HepG2 (cell line): ENCODE results near the gene ATXN1L. TPM values are rescaled to one million over a fixed set of nuclear protein-coding genes. Genes with fewer than 3 reads are reported as not detected.
A peak's percentile ranks its signal among the peaks of the same experiment; 100 is the strongest.

ENCODE experiments used
- AGO2 ChIP-seq: fragments of 200-400 bp; formaldehyde crosslinking; optimal IDR thresholded peaks from 2 replicates; pipeline ENCODE3; 2017; ENCODE audit warnings: mild to moderate bottlenecking, low read depth, low read length, moderate library complexity
- ATF7 ChIP-seq, 2 experiments: fragments of 450-650 bp in 1 of 2; sonication (generic) in 1 of 2; formaldehyde crosslinking in 1 of 2; IDR thresholded peaks; 2 replicates each; pipeline versions ENCODE4 v1.4.0 to v1.6.1; 2016 to 2020; ENCODE audit warnings: antibody characterized with exemption in 1 of 2, mild to moderate bottlenecking in 1 of 2, missing genetic modification reagents in 1 of 2
- ELK4 ChIP-seq: sonication (generic); formaldehyde crosslinking; IDR thresholded peaks from 2 replicates; pipeline ENCODE4 v1.9.0; 2021; ENCODE audit warnings: missing genetic modification reagents, borderline replicate concordance
- FLYWCH1 ChIP-seq: sonication (generic); formaldehyde crosslinking; IDR thresholded peaks from 2 replicates; pipeline ENCODE4 v1.8.1; 2023; ENCODE audit warnings: mild to moderate bottlenecking, missing genetic modification reagents
- HDAC6 ChIP-seq: fragments of 200-600 bp; sonication (generic); IDR thresholded peaks from 2 replicates; pipeline ENCODE4 v1.7.0; 2017; ENCODE audit warnings: mild to moderate bottlenecking, antibody characterized with exemption, low read length, low read depth
- HOXA5 ChIP-seq: sonication (generic); formaldehyde crosslinking; IDR thresholded peaks from 2 replicates; pipeline ENCODE4 v1.4.0; 2020; ENCODE audit warnings: missing genetic modification reagents
- IKZF4 ChIP-seq: sonication (generic); formaldehyde crosslinking; IDR thresholded peaks from 2 replicates; pipeline ENCODE4 v1.5.1; 2020; ENCODE audit warnings: borderline replicate concordance, mild to moderate bottlenecking, low read depth, missing genetic modification reagents; ENCODE audit errors: not compliant biosample characterization
- MXI1 ChIP-seq: IDR thresholded peaks from 3 replicates; pipeline ENCODE4 v1.6.1; 2012; ENCODE audit warnings: low read depth, low read length, inconsistent platforms, borderline replicate concordance
- TRIM22 ChIP-seq: fragments of 450-650 bp; IDR thresholded peaks from 2 replicates; pipeline ENCODE4 v1.6.1; 2017
- WIZ ChIP-seq: sonication (generic); formaldehyde crosslinking; IDR thresholded peaks from 2 replicates; pipeline ENCODE4 v1.5.1; 2020; ENCODE audit warnings: mild to moderate bottlenecking, missing genetic modification reagents
- XRCC5 ChIP-seq: fragments of 200-400 bp; formaldehyde crosslinking; optimal IDR thresholded peaks from 2 replicates; pipeline ENCODE3; 2017; ENCODE audit warnings: mild to moderate bottlenecking, low read length
- ZBTB14 ChIP-seq: sonication (generic); formaldehyde crosslinking; IDR thresholded peaks from 2 replicates; pipeline ENCODE4 v1.4.0; 2020; ENCODE audit warnings: missing genetic modification reagents
- ZBTB7A ChIP-seq: sonication (generic); formaldehyde crosslinking; IDR thresholded peaks from 2 replicates; pipeline ENCODE4 v1.8.0; 2022; ENCODE audit warnings: mild to moderate bottlenecking, missing genetic modification reagents
- ZFAT ChIP-seq: sonication (generic); formaldehyde crosslinking; conservative IDR thresholded peaks from 2 replicates; pipeline ENCODE4 v1.8.1; 2023; ENCODE audit warnings: missing genetic modification reagents, inconsistent platforms
- ZFYVE20 ChIP-seq: sonication (generic); formaldehyde crosslinking; IDR thresholded peaks from 2 replicates; pipeline ENCODE4 v1.8.0; 2023; ENCODE audit warnings: low read depth, mild to moderate bottlenecking, moderate library complexity, missing genetic modification reagents, borderline replicate concordance
- ZNF230 ChIP-seq: sonication (generic); formaldehyde crosslinking; IDR thresholded peaks from 2 replicates; pipeline ENCODE4 v1.4.0; 2020; ENCODE audit warnings: mild to moderate bottlenecking, missing genetic modification reagents
- ZNF282 ChIP-seq: fragments of 450-650 bp; IDR thresholded peaks from 2 replicates; pipeline ENCODE4 v1.6.1; 2018; ENCODE audit not compliant: partially characterized antibody
- ZNF468 ChIP-seq: sonication (generic); formaldehyde crosslinking; IDR thresholded peaks from 2 replicates; pipeline ENCODE4 v1.8.0; 2022; ENCODE audit warnings: mild to moderate bottlenecking, moderate library complexity, missing genetic modification reagents
- ZNF597 ChIP-seq: sonication (generic); formaldehyde crosslinking; IDR thresholded peaks from 2 replicates; pipeline ENCODE4 v1.5.0; 2020; ENCODE audit warnings: missing genetic modification reagents
- ZNF670 ChIP-seq: sonication (generic); formaldehyde crosslinking; IDR thresholded peaks from 2 replicates; pipeline ENCODE4 v1.8.0; 2022; ENCODE audit warnings: mild to moderate bottlenecking, missing genetic modification reagents, borderline replicate concordance
- polyA plus RNA-seq, 8 experiments: library from polyadenylated mRNA; depleted of rRNA in 3 of 8; stranded (reverse) in 7 of 8; unstranded in 1 of 8; fragments of >200 nt; fragmentation: Illumina TruSeq in 4 of 8; extraction: Trizol in 4 of 8; gene quantifications; 2 replicates each; pipeline versions ENCODE4 v1.2.1 to v1.2.3, GENCODE V29; 2011 to 2016; ENCODE audit warnings: low read depth in 4 of 8, missing spikeins in 1 of 8, mixed read lengths in 1 of 8; ENCODE audit not compliant: insufficient read depth in 1 of 8
- total RNA-seq, 5 experiments: library from RNA; depleted of rRNA; stranded (reverse); fragments of >200 nt; fragmentation: Illumina TruSeq; extraction: Trizol; gene quantifications; 2 replicates each; pipeline ENCODE4 v1.2.3, GENCODE V29; 2016; ENCODE audit warnings: low read depth in 1 of 5
- TF ChIP-seq, protein P1 (sequence below): sonication (generic); formaldehyde crosslinking; IDR thresholded peaks from 2 replicates; pipeline ENCODE4 v1.4.0; 2020; ENCODE audit warnings: missing genetic modification reagents, borderline replicate concordance

Gene ATXN1L
- total and polyA plus RNA-seq, 2 of the 13 experiments (the other 11 are each of a cell fraction or from before 2014, with no cell fraction given) = 20.0 to 22.4 TPM

- TF ChIP-seq, protein P1, sequence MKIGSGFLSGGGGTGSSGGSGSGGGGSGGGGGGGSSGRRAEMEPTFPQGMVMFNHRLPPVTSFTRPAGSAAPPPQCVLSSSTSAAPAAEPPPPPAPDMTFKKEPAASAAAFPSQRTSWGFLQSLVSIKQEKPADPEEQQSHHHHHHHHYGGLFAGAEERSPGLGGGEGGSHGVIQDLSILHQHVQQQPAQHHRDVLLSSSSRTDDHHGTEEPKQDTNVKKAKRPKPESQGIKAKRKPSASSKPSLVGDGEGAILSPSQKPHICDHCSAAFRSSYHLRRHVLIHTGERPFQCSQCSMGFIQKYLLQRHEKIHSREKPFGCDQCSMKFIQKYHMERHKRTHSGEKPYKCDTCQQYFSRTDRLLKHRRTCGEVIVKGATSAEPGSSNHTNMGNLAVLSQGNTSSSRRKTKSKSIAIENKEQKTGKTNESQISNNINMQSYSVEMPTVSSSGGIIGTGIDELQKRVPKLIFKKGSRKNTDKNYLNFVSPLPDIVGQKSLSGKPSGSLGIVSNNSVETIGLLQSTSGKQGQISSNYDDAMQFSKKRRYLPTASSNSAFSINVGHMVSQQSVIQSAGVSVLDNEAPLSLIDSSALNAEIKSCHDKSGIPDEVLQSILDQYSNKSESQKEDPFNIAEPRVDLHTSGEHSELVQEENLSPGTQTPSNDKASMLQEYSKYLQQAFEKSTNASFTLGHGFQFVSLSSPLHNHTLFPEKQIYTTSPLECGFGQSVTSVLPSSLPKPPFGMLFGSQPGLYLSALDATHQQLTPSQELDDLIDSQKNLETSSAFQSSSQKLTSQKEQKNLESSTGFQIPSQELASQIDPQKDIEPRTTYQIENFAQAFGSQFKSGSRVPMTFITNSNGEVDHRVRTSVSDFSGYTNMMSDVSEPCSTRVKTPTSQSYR (CRISPR knock-in tag) = peak; percentile 80
- TF ChIP-seq ZNF282 (no peak), FLYWCH1 (CRISPR knock-in tag) (no peak), TRIM22 (no peak), ZFYVE20 (no peak), ZBTB7A (peak; percentile 61; the same call in 1 of the 2 replicates), HOXA5 (peak; percentile 82), ZBTB14 (CRISPR knock-in tag) (0 out of 2 replicates have a peak, but pooled peaks have one; percentile 25), ZNF468 (no peak), ZNF597 (no peak), ZNF670 (CRISPR knock-in tag) (no peak), ELK4 (CRISPR knock-in tag) (no peak), ZFAT (CRISPR knock-in tag) (peak; percentile 83; the same call in 1 of the 2 replicates), AGO2 (peak; percentile 69), ZNF230 (CRISPR knock-in tag) (peak; percentile 83; the same call in 1 of the 2 replicates), IKZF4 (no peak), XRCC5 (peak; percentile 81), ATF7 (IDR thresholded peaks at IDR 0.05) (peak; percentile 39; the same call in 1 of the 2 replicates), ATF7 (CRISPR knock-in tag; IDR thresholded peaks at IDR 0.05) (peak; percentile 70; the same call in 1 of the 2 replicates), MXI1 (peak; percentile 41; the same call in 1 of the 3 replicates), WIZ (no peak), HDAC6 (no peak)
Observed at GRCh38 chr16:71808593-71809459, 37.0 kb upstream of the ATXN1L start, which contains the start of gene AP1G1 (continued).
